GM18508 (cell line): ENCODE data around the gene NFE2L2.
"Not testable (repeated sequence)": the region's sequence is repeated elsewhere in the genome, so short reads cannot be mapped to it uniquely, and the experiment has no call there.

ENCODE experiments used
- ATAC-seq: cut with Tn5 transposase; IDR thresholded peaks from one replicate; pipeline ENCODE4 v1.9.1; 2021; ENCODE audit warnings: moderate number of reproducible peaks; ENCODE audit not compliant: insufficient read depth, unreplicated experiment

The NFE2L2 gene

DNA sequence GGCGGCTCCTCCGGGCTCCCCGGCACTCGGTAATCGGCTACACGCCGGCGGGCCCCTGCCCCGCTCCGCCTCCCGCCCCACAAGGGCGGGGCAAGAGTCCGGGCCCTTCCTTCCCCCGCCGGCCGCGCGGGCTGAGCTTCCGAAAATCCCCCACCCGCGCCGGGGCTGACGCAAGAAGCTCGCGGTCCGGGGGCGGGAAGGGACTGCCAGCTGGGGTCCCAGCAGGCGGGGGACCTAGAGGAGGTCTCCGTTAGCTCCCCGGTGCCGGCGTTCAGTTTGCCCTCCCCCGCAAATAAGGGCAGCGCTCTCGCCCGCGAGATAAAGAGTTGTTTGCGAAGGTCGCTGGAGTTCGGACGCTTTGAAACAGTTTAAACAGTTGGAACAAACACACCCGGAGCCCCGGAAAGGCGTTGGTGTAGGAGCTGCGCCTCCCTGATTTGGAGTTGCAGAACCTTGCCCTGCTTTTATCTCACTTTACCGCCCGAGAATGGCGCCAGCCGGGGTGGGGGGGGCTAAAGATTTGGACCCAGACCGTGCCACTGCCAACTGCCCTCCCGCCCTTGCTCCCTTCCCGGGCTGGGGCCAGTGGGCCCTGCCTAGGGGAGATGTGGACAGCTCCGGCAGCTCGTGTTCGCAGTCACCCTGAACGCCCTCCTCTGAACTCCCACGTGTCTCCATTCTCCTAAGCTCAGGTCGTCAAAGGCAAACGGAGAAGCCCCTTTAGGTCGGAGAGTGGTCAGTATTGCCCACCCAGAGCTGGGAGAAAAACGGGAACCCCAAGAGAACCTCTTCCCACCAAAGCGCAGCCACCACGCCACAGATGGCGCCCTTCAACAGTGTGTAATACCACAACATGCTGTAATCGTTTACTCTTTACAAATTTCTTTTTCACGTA lies at the start of gene NFE2L2:
Gene NFE2L2 (minus strand): TSS at position 35 of the 895 bp plus-strand sequence. CDS start 151 bp downstream, outside the sequence.
- peak; percentile 31 for ATAC-seq

DNA sequence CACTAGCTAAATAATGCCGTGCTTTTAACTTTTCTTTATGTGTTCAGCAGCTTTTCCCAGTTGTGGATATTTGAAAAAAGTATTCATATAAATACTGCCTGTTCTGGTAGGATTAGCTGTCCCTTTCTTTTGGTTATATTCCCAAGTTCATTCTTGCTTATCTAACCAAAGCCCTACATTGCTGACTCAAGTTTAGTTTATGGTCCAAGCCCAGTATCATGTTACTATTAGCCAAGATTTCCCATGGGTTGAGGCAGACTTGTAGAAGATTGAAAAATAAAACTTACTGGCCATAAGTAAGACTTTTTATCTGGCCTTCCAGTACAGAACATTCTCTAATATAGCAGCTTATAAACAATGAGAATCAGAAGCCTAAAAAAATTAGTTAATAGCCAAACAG lies 49.7 kb upstream of the NFE2L2 start:
- no peak for ATAC-seq

DNA sequence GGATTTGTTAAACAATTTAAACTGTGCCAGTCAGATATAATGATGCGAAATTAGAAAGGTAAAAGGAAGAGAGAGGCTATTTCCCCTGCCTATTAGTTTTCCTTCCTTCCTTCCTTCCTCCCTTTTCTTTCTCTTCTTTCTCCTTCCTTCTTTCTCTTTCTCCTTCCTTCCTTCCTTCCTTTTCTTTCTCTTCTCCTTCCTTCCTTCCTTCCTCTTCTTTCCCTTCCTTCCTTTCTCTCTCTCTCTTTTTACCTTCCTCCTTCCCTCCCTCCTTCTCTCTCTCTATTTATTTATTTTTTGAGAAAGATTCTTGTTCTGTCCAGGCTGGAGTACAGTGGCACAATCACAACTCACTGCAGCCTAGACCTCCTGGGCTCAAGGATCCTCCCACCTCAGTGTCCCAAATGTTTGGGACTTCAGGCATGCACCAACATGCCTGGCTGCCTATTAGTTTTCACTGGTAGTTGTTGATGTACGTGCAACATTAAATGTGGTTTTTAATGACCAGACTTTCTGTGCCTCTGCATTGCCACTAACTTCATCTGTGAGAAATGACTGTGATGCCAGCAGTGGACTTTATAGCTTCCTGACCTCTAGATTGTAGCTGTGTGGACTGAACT lies 48.7 kb upstream of the NFE2L2 start:
- ATAC-seq, result no peak

DNA sequence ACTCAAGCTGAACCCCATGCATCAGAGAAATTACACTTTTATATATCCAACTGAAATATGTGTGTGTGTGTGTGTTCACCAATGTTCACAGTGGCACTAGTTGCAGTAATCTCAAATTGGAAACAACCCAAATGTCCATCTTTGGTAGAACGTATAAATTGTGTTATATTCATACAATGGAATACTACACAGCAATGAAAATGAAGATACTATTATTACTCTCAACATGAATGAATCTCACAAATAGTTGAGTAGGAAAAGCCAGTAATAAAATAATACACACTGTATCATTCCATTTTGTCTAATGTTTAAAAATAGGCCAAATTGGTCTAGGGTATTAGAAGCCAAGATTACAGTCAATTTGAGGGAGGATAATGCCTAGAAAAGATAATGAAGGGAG lies 48.0 kb upstream of the NFE2L2 start:
- ATAC-seq, result no peak

DNA sequence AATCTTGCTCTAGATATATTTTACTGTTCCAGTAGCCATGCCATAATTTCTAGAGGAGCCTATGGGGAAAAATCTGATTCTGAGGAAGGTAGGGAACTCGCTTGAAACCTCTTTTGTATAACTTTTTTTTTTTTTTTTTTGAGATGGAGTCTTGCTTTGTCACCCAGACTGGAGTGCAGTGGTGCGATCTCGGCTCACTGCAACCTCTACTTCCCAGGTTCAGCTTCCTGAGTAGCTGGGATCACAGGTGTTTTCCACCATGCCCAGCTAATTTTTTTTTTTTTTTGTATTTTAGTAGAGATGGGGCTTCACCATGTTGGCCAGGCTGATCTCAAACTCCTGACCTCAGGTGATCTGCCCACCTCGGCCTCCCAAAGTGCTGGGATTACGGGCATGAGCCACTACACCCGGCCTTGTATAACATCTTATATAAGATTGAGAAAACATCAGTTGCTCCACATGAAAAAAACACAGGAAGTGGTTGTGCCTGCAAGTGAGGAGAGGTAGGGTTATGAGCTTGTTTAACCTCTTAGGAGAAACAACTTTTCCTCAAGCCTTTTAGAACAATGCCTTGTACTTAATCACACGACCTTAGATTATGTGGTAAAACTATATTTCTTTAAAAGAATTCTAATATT lies 45.3 kb upstream of the NFE2L2 start:
- ATAC-seq, result not testable (repeated sequence)

DNA sequence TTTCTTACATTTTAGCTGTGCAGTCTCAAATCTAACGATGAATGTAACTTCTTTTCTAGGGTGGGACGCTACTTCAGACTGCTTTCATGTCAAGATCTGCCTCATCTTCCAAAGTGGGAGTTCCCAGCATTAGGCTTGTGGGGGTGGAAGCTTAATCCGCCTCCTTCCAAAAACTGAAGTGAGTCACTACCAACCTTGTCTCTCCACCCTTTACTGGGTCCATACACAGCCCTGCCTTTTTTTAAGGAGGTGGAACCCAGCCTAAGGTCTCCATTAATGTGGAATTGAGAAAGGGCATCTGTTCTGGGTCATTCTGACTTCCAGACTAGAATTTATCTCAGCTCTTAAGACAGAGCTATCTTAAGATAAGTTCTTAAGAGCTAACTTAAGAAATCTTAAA lies 42.0 kb upstream of the NFE2L2 start:
- ATAC-seq, result no peak

DNA sequence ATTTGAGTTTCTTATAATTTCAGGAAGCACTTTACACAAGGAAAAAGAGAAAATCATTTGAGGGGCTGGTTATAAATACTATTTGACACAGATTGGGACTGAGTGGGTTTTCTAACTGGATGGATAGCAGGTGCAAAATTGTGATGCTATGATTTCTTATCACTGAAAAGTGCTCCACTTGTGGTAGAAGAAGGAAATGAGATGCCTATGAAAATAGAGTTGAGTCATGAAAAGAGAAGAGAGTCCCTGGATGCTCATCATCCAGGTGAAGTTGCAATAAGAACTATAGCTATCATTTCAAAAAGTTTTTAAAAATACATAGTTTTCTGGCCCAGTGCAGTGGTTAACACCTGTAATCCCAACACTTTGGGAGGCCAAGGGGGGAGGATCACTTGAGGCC lies 39.4 kb upstream of the NFE2L2 start:
- no peak for ATAC-seq

DNA sequence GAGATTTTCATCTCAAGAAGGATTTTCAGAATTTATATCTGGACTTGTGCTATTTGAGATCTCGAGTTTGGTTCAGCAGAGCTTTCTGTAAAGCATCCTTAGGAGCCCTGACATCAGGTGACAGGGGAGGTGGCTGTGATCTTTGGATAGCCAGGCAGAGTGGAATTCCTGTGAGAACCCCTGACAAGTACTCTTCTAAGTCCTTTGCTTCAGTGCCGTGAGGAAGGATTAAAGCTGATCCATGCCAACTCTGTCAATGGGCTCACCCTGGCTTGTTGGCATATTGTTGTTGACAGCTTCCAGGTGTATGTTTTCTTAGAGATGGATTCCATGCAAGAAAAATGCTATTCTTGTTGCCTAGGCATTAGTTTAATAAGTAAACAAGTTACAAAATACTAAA lies 38.0 kb upstream of the NFE2L2 start:
- no peak for ATAC-seq

DNA sequence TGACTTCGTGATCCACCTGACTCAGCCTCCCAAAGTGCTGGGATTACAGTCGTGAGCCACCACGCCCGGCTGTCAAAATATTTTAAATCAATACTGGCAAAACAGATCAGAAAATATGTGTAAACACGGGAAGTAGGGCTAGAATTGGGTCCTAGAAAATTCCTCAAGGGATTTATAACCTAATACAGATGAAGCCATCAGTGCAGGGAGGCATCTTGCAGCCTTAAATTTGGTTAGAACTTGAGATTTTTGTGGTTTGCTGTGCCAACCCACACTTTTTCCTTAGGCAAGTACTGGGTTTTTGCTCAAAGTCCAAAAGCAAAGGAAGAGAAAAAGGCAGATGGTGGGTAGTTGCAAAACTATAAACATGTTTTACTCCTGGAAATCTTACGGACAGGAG lies 33.7 kb upstream of the NFE2L2 start:
- ATAC-seq, result no peak

DNA sequence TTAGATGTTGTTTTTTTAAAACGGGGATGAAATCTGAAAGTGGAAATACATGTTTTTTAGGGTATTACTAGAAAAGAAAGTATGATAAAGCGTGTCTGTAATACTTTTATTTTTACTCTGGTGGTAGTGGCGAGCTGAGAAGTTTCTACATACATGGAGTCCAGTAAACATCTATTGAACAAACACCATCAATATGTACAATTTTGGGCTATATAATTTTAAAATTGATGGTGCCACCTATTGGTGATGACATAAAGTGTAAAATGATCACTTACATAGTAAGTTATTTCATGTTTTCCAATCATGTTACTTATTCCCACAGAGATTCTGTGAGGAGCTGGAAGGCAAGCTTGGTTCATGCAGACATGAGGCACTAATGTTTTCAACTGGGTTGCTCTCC lies 31.5 kb upstream of the NFE2L2 start:
- ATAC-seq, result no peak

DNA sequence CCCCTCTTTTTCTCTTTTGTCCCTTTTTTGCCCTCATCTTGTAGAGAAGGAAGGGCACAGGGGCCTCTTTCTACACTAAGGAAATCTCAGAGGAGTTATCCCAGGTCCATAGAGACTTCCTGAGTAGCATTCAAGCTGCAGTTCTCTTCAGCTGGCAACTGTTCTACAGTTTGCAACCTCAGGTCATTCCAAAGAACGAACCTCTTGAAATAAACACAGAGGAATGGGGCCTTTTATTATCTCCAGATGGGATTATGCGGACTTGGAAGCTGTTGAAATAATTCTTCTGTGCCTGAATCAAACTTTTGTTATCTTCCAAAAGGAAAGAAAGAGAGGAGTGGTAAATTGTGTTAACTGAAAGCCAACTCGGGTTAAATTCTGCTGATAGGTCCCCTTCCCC lies 31.0 kb upstream of the NFE2L2 start:
- ATAC-seq, result no peak

DNA sequence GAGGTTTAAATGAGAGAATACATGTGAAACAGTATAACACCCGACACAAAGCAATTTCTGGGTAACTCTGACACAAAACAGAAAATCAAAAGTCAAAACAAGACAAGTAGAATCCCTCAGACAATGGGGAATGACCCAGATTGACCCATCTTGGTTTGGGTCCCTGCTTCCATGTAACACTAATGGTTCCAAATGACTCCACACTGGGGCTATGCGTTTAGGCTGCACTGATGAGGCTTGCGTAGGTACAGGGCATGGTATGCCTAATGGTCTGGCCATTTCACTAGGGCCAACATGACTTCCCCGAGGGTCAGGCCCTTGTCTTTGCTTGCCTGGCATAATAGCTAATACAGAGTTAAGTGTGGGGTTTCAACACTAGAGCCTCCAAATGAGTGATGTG lies 27.2 kb upstream of the NFE2L2 start:
- ATAC-seq, result no peak

DNA sequence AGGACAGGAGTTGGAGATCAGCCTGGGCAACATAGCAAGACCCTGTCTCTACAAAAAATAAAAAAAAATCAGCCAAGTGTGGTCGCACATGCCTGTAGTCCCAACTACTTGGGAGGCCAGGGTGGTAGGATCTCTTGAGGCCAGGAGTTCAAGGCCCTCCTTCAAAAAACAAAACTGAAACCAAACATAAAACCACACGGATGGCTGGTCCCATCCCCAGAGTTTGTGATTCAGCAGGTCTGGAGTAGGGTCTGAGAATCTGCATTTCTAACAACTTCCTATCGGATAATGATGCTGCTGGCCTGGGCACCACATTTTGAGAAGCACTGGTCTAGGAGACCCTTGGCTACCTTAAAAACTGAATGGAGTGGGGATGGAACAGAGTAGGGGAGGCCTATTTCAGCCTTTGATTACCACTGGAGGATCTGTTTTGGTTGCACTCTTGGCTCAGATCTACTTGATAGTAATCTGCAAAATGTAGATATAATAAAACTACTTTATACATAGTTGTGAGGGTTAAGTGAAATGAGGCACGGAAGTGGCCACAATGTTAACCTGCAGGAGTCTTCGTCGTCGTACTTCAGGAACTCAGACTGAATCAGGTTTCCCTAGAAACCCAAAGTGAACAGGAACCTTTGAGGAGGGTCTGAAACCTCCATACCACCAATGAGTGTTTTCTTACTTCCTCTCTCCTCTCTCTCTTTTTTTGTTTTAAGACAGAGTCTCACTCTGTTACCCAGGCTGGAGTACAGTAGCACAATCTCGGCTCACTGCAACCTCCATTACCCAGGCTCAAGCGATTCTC lies 25.5 kb upstream of the NFE2L2 start:
- ATAC-seq, result no peak

DNA sequence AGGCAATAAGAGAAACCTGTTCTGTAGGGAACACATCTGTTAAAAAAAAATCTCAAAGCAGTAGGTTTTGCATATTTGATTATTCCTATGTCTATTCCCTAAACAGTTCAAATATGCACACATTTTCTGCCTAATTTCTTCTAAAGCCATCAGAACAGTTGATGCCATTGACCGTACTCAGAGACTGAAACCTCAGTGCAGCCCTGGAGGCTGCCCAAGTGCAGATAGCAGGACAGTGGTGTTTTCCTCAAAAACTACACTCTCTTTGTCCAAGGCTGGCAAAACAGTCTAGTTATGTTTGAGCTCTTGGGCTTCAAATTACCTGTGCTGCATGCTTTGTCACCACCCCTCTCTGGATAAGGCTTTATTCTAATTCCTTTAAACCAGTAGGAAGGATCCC lies 23.3 kb upstream of the NFE2L2 start:
- ATAC-seq, result no peak

DNA sequence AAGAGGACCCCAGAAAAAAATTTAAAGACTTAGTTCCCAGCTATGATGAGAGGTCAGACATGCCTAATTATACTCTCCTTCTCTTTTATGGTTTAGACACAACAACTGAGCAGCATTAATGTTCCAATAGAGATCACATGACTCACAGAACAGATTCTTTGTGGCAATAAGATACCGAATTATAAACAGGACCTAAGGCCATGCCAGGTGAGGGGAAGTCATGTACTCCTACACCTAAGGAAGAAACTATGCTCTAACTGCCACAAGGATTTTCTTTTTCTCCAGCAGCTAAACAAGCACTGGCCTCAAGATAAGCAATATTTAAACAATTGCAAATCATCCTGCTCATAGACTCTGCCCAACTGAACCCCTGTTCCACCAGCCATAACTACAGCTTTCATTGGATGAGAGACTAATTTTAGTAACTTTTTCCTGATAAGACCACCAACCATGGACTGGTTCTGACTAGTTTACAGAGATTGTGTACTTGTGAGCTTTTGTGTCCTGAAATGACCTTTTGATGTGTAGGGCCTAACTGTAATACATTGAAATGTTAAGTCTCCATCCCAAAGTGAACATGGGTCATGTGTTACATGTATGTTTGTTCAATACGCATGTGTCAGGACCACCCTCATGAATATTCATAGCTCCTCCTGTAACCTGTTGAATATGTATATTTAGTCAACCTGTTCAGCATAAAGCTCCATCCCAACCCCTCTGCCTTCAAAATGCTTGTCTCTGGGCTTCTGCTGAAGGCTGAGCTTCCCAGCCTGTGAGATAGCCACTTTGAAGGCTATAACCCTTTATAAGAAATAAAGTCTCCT lies 21.6 kb upstream of the NFE2L2 start:
- no peak for ATAC-seq

DNA sequence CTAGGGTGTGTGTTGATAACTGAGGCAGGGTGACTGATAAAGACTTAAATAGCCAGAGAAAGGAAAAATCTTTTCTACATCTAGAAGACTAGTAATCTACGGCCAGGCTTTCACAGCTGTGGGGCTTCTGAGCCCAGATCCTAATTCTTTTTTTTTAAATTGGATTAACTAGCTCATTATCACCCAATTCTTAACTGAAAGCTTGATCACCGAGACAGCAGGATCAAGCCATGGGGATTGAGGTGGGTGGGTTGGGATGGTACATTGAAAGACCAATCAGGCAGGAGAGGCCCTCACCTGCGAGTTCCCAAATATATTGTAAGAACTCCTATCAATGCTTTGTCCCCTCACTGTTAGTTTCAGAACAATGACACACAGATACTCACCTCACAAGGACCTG lies 20.0 kb upstream of the NFE2L2 start:
- ATAC-seq, result no peak

DNA sequence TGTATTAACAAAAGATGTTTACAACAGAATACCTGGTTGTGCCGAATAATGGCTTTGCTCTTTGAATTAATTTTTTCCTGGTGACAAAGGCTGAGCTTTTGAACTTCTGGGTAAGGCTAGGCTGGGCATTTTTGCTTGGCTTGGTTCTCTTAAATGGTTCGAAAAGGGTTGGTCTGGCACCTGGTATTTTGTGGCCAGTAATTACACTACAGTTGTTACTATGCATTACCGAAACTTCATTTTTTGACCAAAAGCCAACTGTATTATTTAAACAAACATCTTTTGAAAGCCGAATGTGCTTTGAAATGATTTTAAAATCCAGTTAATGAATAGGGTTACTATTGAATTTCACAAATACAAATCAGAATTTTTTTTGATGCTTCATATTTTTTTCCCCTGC lies 19.4 kb upstream of the NFE2L2 start:
- no peak for ATAC-seq

DNA sequence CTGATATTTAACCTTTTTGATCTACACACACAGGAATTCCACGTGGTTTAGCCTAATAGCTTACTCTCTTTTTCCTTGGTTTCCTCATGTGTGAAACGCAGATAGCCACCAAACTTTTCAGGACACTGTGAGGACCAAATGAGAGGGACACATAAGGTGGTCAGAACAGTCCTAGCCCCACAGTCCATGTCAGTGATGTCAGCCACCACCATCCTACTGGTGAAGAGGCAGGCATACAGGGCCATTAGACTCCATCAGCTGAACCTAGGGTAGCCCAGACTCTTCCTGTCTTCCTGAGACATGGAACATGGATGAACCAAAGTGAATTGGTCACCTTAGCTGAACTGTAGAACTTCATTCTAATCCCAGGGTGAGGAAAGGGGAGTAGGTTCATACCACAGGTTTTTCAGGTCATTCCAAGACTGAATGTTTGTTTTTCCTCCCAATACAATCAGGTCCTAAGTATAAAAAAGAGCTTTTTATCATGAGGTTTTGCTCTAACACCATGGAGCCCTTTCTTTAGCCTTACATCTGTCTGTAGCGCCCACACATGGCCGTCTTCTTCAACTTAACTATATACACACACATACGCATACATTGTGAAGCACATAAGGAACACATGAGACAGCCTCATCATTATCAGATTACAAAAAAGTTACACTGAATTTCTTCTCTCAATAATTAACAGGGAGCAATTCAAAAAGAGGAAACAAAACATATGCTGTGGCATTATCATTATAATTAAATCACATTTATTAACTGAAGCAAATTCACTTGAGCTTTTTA lies 18.5 kb upstream of the NFE2L2 start:
- ATAC-seq, result no peak

DNA sequence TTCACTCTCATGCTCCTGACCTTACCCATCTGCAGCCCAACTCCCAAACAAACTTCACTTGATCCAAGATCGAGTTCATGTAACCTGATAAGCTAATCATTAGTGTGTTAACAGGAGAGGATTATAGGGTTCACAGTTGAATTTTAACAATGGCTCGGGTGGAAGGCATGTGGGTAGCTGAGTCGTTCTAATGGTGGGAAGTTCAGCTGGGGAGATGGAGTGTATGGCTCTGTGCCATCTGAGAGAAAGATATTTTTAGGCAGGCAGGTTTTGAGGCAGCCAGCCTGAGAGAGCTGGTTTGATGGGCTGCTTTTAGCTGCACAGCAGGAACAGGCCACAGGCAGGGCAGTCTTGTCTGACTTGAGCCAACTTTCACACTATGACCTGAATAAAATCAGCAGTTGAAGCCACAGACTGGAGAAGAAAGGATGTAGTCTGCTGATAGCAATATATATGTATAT lies 17.7 kb upstream of the NFE2L2 start:
- ATAC-seq, result no peak
